ENCODE results near the gene PIGH.

GRCh38 chr14:67638642-67639041 lies 38.6 kb upstream of the PIGH start:
- no peak for TF ChIP-seq CTCF (IDR thresholded peaks at IDR 0.05; ENCODE audit: poor library complexity, severe bottlenecking)
- TF ChIP-seq EP300 (conservative IDR thresholded peaks at IDR 0.05; ENCODE audit: poor library complexity, severe bottlenecking) = no peak
- no peak for TF ChIP-seq POLR2AphosphoS5 (IDR thresholded peaks at IDR 0.05)
- TF ChIP-seq EZH2 (IDR thresholded peaks at IDR 0.05; ENCODE audit: borderline replicate concordance, insufficient read depth, low read length, poor library complexity, severe bottlenecking) = no peak
